Hematopoietic multipotent progenitor cell treated with erythropoietin and hydrocortisone succinate and interleukin-3 and kit ligand, for 17 days (in vitro differentiated cells): ENCODE results near the gene CDK12.
"Not testable (repeated sequence)": the region's sequence is repeated elsewhere in the genome, so short reads cannot be mapped to it uniquely, and the experiment has no call there.

Source experiments
- DNase-seq: peaks from one replicate; pipeline ENCODE4 v3.0.0-alpha.2; 2015; ENCODE audit warnings: low spot score

CDK12 gene

GRCh38 chr17:39461113-39461925 lies at the start of gene CDK12:
TSS of gene CDK12 (plus strand) at chr17:39461486. CDS start at chr17:39462072, 586 bp downstream.
- peak; percentile 99 for DNase-seq

GRCh38 chr17:39416141-39416540 lies 45.1 kb upstream of the CDK12 start:
- peak; percentile 52 for DNase-seq

- DNase-seq = no peak
These were observed 31.7 kb upstream of the CDK12 start for GRCh38 chr17:39429600-39429999.

GRCh38 chr17:39439868-39440267 lies 21.4 kb upstream of the CDK12 start:
- not testable (repeated sequence) for DNase-seq

- DNase-seq = no peak
These were observed 18.0 kb upstream of the CDK12 start for GRCh38 chr17:39443326-39443725.

GRCh38 chr17:39447561-39447960 lies 13.7 kb upstream of the CDK12 start:
- DNase-seq = no peak

GRCh38 chr17:39450051-39450450 lies 11.2 kb upstream of the CDK12 start:
- no peak for DNase-seq

GRCh38 chr17:39450847-39451581 lies 10.3 kb upstream of the CDK12 start, which contains the start of gene MED1:
TSS of gene MED1 (minus strand) at chr17:39451263. CDS start at chr17:39451062, 201 bp downstream.
- DNase-seq = peak; percentile 97

- no peak for DNase-seq
These were observed 5.4 kb upstream of the CDK12 start for GRCh38 chr17:39455919-39456318.

- peak; percentile 73 for DNase-seq
These were observed 762 bp downstream of the CDK12 start for GRCh38 chr17:39461926-39462569.

- DNase-seq = peak; percentile 51
These were observed 1.5 kb downstream of the CDK12 start for GRCh38 chr17:39462631-39463375.

GRCh38 chr17:39464639-39465181 lies 3.4 kb downstream of the CDK12 start:
- DNase-seq = not testable (repeated sequence)

GRCh38 chr17:39468610-39469009 lies 7.3 kb downstream of the CDK12 start:
- not testable (repeated sequence) for DNase-seq

- DNase-seq = no peak
These were observed 12.0 kb downstream of the CDK12 start for GRCh38 chr17:39473310-39473709.

GRCh38 chr17:39479631-39480030 lies 18.3 kb downstream of the CDK12 start:
- not testable (repeated sequence) for DNase-seq

- DNase-seq = no peak
These were observed 22.2 kb downstream of the CDK12 start for GRCh38 chr17:39483506-39483905.

- DNase-seq = no peak
These were observed 22.9 kb downstream of the CDK12 start for GRCh38 chr17:39484178-39484577.

- no peak for DNase-seq
These were observed 24.3 kb downstream of the CDK12 start for GRCh38 chr17:39485555-39485954.

GRCh38 chr17:39486242-39486641 lies 25.0 kb downstream of the CDK12 start:
- no peak for DNase-seq

GRCh38 chr17:39487490-39487889 lies 26.2 kb downstream of the CDK12 start:
- not testable (repeated sequence) for DNase-seq

- no peak for DNase-seq
These were observed 26.7 kb downstream of the CDK12 start for GRCh38 chr17:39487946-39488345.

GRCh38 chr17:39496921-39497320 lies 35.6 kb downstream of the CDK12 start:
- DNase-seq = not testable (repeated sequence)
